HG03521 (cell line): ENCODE measurements around the gene SYNGR1.

Experiments used
- ATAC-seq: cut with Tn5 transposase; IDR thresholded peaks from one replicate; pipeline ENCODE4 v1.9.1; 2021; ENCODE audit warnings: mild to moderate bottlenecking, moderate library complexity; ENCODE audit not compliant: unreplicated experiment

SYNGR1 gene

GRCh38 chr22:39349967-39350726 is at the start of gene SYNGR1:
TSS of gene SYNGR1 (plus strand) at chr22:39349991. CDS start at chr22:39350011, 20 bp downstream.
- ATAC-seq, result no peak

DNA sequence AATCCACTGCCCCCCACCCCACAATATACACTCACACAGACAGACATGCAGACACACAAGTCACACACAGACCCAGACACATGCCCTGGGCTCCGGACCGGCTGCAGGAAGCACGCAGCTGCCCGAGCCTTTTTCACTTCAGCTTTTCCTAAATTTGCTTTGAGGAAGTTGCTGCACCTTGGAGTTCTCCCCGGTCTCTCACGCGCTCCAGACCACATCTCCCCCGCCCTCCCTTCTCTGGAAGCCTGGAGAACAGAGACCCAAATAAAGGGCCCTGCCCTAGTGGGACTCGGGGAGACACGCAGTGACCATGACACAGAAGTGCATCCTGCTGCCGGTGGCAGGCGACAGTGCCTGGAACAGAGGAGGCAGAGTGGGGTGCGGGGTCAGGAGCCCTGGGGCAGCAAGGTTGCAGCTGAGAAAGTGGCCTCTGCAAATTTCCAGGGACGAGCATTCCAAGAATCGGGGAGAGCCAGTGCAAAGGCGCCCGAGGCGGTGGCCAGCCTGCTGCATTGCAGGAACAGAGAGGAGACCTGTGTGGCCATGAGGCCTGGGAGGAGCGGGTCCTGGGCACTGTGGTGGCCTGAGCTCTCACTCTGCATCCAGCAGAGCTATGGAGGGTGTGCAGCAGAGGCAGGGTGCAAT is 49.5 kb upstream of the SYNGR1 start:
- ATAC-seq, result no peak

GRCh38 chr22:39301108-39301507 is 48.7 kb upstream of the SYNGR1 start:
- ATAC-seq, result no peak

- no peak for ATAC-seq
Measured at GRCh38 chr22:39301926-39302325, 47.9 kb upstream of the SYNGR1 start.

DNA sequence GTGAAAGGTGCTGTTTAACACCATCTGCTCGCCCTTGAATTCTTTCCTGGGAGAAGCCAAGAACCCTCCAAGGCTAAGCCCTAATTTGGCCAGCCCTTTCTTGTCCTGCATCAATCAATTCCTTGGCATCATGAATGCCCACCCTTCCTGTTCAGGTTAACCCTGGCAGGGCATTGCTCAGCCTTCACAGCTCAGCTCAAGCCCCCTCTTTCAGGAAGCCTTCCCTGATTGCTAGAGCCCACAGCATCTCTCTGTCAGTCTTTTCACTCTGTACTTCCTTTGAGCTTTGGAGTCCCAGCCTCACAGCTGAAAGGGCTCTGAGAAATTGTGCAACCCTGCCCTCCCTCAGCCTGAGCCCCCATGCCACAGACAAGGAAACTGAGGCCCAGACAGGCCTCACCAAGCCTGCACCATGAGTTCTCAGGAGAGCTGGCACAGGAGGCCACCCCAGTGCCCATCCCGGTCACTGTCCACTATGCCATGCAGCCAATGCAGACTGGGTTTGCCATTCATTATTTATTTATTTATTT is 47.3 kb upstream of the SYNGR1 start:
- no peak for ATAC-seq

- ATAC-seq, result no peak
Measured at GRCh38 chr22:39303358-39303757, 46.4 kb upstream of the SYNGR1 start.

DNA sequence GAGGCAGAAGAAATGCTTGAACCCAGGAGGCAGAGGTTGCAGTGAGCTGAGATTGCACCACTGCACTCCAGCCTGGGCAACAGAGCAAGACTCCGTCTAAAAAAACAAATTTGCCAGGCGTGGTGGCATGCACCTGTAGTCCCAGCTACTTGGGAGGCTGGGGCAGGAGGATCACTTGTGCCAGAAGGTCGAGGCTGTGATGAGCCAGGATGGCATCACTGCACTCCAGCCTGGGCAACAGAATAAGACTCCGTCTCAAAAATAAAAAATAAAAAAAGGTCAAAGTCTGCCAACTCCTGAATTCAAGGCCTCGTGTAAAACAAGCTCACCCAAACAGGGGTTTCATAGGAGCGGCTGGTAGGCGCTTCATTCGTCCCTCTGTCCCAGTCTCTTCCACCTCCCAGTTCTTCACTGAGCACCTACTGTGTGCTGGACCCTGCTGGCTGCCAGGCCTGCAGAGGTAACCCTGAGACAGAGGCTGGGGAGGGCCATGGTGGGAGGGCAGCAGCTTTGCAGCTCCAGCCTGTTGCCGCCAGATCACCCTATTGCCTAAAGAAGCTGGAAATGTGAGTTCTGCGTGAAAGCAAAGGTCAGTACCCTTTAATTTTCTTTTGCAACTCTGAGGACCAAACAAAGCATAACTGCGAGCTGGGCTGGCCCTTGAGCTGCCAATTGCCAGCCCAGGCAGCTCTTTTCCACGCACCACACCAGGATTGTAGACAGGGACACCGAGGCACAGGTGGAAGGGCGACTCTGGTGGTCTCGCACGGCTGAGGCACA is 45.7 kb upstream of the SYNGR1 start:
- no peak for ATAC-seq

DNA sequence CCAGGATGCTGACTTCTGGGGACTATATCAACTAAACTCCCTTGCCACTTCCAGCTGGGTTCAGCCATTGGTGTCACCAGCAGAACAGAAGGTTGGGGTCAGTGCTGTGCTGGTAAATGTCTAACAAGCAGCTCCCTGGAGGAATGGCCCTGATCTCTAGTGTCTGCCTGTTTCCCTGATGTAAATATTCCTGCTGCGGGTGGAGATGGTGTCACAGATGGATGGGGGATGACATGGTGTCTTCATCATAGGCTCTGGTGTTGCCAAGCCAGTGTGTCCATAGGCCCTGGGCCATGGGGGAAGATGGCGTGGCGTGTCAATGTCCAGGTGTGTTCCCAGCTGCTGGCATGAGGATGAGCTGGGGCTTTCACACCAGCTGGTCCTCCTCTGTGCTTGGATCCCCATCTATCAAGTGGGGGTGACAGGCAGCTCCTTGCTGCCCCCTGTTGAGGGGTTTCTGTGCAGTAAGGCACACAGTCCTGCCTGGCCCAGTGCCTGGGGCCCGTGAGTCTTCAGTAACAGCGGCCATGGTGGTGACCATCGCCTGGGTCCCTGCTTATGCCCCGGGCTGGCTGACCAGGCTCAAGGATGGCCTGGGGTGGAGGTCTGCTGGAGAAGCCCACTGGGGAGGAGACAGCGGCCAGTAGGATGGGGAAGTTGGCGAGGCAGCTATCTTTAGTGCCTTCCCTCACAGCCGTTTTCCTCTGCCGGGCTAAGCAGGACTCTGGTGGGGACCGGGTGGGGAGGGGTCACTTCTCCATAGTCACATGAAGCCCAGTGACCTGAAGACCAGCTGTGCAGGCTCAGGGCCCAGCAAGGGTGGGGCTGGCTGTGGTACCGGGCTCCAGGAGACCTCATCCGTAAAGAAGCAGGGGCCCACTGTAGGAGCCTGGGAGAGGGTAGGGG is 43.1 kb upstream of the SYNGR1 start:
- no peak for ATAC-seq

GRCh38 chr22:39308614-39309363 is 41.0 kb upstream of the SYNGR1 start:
- no peak for ATAC-seq

GRCh38 chr22:39309364-39309861 is 40.4 kb upstream of the SYNGR1 start:
- ATAC-seq, result no peak

GRCh38 chr22:39309881-39310714 is 39.7 kb upstream of the SYNGR1 start:
- no peak for ATAC-seq

- ATAC-seq, result no peak
Measured at GRCh38 chr22:39311592-39312400, 38.0 kb upstream of the SYNGR1 start.

- no peak for ATAC-seq
Measured at GRCh38 chr22:39312410-39312809, 37.4 kb upstream of the SYNGR1 start.

- ATAC-seq, result no peak
Measured at GRCh38 chr22:39313258-39314001, 36.4 kb upstream of the SYNGR1 start.

DNA sequence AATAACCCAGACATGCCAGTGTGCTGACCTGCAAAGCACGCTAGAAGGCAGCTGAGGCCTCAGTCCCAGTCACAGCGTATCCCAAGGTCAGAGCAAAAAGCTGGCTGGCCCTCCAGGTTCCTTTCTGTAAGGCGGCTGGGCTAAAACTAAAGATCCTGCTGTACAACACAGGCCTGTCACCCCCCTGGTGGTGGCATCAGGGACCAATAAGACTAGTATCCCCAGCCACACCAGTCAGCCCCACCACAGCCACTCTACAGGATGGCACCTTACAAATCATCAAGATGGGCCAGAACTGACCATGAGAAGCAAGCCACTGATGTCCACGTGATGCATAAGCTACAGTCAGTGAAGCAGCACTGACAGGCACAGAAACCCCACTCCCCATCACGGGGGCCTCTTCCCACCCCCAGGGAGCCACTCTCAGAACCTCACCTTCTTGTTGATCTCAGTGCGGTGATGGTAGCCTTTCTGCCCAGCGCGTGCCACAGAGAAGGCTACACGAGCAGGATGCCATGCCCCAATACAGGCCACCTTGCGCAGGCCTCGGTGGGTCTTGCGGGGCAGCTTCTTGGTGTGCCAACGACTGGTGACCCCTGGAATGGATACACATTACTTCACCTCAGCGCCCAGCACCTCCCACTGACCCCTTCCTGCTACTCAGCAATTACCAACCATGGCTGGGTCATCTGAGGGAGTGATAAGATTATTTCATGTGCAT is 35.4 kb upstream of the SYNGR1 start:
- no peak for ATAC-seq

DNA sequence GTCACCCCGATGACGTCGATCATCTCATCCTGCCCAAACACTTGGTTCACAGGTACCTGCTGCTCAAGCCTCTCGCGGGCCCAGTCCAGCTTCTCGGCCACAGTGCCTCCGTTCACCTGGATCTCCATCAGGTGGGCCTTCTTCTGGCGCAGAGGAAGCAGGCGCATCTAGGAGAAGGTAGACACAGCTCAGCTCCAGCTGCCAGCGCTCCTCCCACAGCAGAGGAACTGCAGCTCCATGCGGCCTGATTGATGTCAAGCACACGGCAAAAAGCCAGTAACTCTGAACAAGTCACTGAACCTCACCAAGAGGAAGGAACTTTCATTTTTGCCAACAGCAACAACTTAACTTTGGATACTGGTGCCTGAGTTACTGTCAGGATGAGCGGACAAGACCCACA is 34.4 kb upstream of the SYNGR1 start:
- ATAC-seq, result no peak
